H1 (cell line): ENCODE results near the gene PLEKHA5. TPM values are rescaled to one million over a fixed set of nuclear protein-coding genes. Genes with fewer than 3 reads are reported as not detected.

Experiments
- CTCF ChIA-PET: fragments of 300-600 bp; sonication (Branson Sonifier 250); formaldehyde crosslinking; loops from one replicate; lab custom pipeline; 2021; ENCODE audit not compliant: partially characterized antibody; lab: Charles Lee
- POLR2A ChIA-PET: fragments of 300-600 bp; sonication (Branson Sonifier 250); formaldehyde crosslinking; loops from one replicate; lab custom pipeline; 2021; ENCODE audit warnings: inconsistent platforms; ENCODE audit not compliant: partially characterized antibody; lab: Charles Lee
- DNase-seq, 2 experiments: peaks; one replicate each; pipeline versions ENCODE4 v3.0.0 to v3.0.0-alpha.2; 2010 to 2022; ENCODE audit warnings: low spot score in 2 of 2, low read depth in 1 of 2, mixed read lengths in 1 of 2
- FAIRE-seq: peaks from 2 replicates; lab custom pipeline; 2011; peaks lifted over from hg19 to GRCh38; lab: Jason Lieb, UNC
- H2AFZ ChIP-seq: 2 replicates; pipeline ENCODE4 v1.8.1; 2012; ENCODE audit warnings: low read length, inconsistent platforms
- H2AK5ac ChIP-seq: 2 replicates; pipeline ENCODE4 v1.6.1; 2013; ENCODE audit warnings: low read depth, low read length
- H2BK120ac ChIP-seq: replicated peaks from 2 replicates; pipeline ENCODE3; 2013; ENCODE audit warnings: low read depth, low read length, inconsistent platforms
- H2BK12ac ChIP-seq: 2 replicates; pipeline ENCODE4 v1.6.1; 2013; ENCODE audit warnings: low read depth, low read length
- H2BK15ac ChIP-seq: 2 replicates; pipeline ENCODE4 v1.6.1; 2013; ENCODE audit warnings: low read length
- H2BK20ac ChIP-seq: 2 replicates; pipeline ENCODE4 v1.6.1; 2013; ENCODE audit warnings: low read length
- H2BK5ac ChIP-seq: 2 replicates; pipeline ENCODE4 v1.6.1; 2013; ENCODE audit warnings: low read depth, low read length
- H3K14ac ChIP-seq: 2 replicates; pipeline ENCODE4 v1.6.1; 2013; ENCODE audit warnings: inconsistent platforms; ENCODE audit not compliant: insufficient read length
- H3K18ac ChIP-seq: 2 replicates; pipeline ENCODE4 v1.6.1; 2013; ENCODE audit warnings: low read length; ENCODE audit errors: extremely low read depth
- H3K23ac ChIP-seq: 2 replicates; pipeline ENCODE4 v1.6.1; 2013; ENCODE audit warnings: inconsistent platforms; ENCODE audit not compliant: insufficient read length
- H3K23me2 ChIP-seq: 2 replicates; pipeline ENCODE4 v1.6.1; 2013; ENCODE audit warnings: low read depth, low read length
- H3K27ac ChIP-seq: 2 replicates; pipeline ENCODE4 v1.6.1; 2011; ENCODE audit warnings: low read depth, low read length, inconsistent platforms
- H3K27me3 ChIP-seq, 4 experiments: replicated peaks in 1 of 4; 1 replicate in 1 of 4; 2 replicates in 3 of 4; pipeline versions ENCODE4 v1.6.1 to v1.8.1; 2011 to 2013; ENCODE audit warnings: low read length in 3 of 4, mild to moderate bottlenecking in 3 of 4, inconsistent platforms in 2 of 4, mixed read lengths in 2 of 4, moderate library complexity in 1 of 4; ENCODE audit not compliant: control insufficient read depth in 3 of 4, insufficient read depth in 3 of 4; ENCODE audit errors: extremely low read depth in 1 of 4
- H3K36me3 ChIP-seq, 4 experiments: 2 replicates each; pipeline versions ENCODE4 v1.6.1 to v1.8.1; 2011 to 2013; ENCODE audit warnings: mild to moderate bottlenecking in 4 of 4, low read length in 3 of 4, moderate library complexity in 2 of 4, control low read depth in 1 of 4, inconsistent platforms in 1 of 4; ENCODE audit not compliant: insufficient read depth in 4 of 4, control insufficient read depth in 2 of 4
- H3K4ac ChIP-seq: replicated peaks from 2 replicates; pipeline ENCODE3; 2013; ENCODE audit warnings: low read length, low read depth, mixed read lengths, inconsistent platforms; ENCODE audit not compliant: insufficient read length
- H3K4me1 ChIP-seq, 4 experiments: replicated peaks in 1 of 4; 1 replicate in 1 of 4; 2 replicates in 3 of 4; pipeline versions ENCODE4 v1.6.1 to v1.8.1; 2011 to 2013; ENCODE audit warnings: low read length in 3 of 4, inconsistent platforms in 2 of 4, mixed read lengths in 1 of 4; ENCODE audit not compliant: insufficient read depth in 4 of 4, control insufficient read depth in 3 of 4
- H3K4me2 ChIP-seq, 2 experiments: 2 replicates each; pipeline versions ENCODE4 v1.6.1 to v1.8.1; 2011 to 2013; ENCODE audit warnings: low read depth in 2 of 2, low read length in 2 of 2, control low read depth in 1 of 2, inconsistent platforms in 1 of 2, mild to moderate bottlenecking in 1 of 2; ENCODE audit not compliant: insufficient read depth in 1 of 2
- H3K4me3 ChIP-seq, 4 experiments: fragments of 200-600, 300-600 bp in 1 of 4; sonication (generic), shearing (Covaris generic), sonication (Bioruptor Twin) in 1 of 4; 2 replicates each; pipeline versions ENCODE4 v1.5.1 to v1.8.1; 2011 to 2016; ENCODE audit warnings: low read length in 4 of 4, low read depth in 3 of 4, control low read depth in 2 of 4, inconsistent platforms in 2 of 4, mild to moderate bottlenecking in 2 of 4, mixed read lengths in 1 of 4, moderate library complexity in 1 of 4; ENCODE audit not compliant: insufficient read depth in 2 of 4; ENCODE audit errors: extremely low read depth in 1 of 4
- H3K56ac ChIP-seq: replicated peaks from 2 replicates; pipeline ENCODE3; 2013; ENCODE audit warnings: low read depth, mild to moderate bottlenecking, mixed read lengths, low read length, inconsistent platforms; ENCODE audit not compliant: insufficient read length
- H3K79me1 ChIP-seq: 2 replicates; pipeline ENCODE4 v1.6.1; 2013; ENCODE audit warnings: low read depth, low read length, control low read depth
- H3K79me2 ChIP-seq, 2 experiments: 2 replicates each; pipeline versions ENCODE4 v1.6.1 to v1.8.1; 2012 to 2013; ENCODE audit warnings: low read length in 2 of 2, mild to moderate bottlenecking in 2 of 2, inconsistent platforms in 1 of 2; ENCODE audit not compliant: insufficient read depth in 2 of 2, control insufficient read depth in 1 of 2
- H3K9ac ChIP-seq, 4 experiments: replicated peaks in 1 of 4; 1 replicate in 1 of 4; 2 replicates in 3 of 4; pipeline versions ENCODE4 v1.6.1 to v1.8.1; 2011 to 2013; ENCODE audit warnings: low read depth in 3 of 4, low read length in 3 of 4, control low read depth in 2 of 4, mild to moderate bottlenecking in 2 of 4, moderate library complexity in 2 of 4, inconsistent platforms in 1 of 4; ENCODE audit errors: extremely low read depth in 1 of 4
- H3K9me3 ChIP-seq, 2 experiments: 2 replicates each; pipeline versions ENCODE4 v1.6.1 to v1.8.1; 2012 to 2013; ENCODE audit warnings: mild to moderate bottlenecking in 2 of 2, moderate library complexity in 2 of 2, control low read depth in 1 of 2, inconsistent platforms in 1 of 2, low read depth in 1 of 2, low read length in 1 of 2, mixed read lengths in 1 of 2; ENCODE audit not compliant: insufficient read depth in 2 of 2
- H4K20me1 ChIP-seq, 2 experiments: replicated peaks in 1 of 2; 2 replicates each; pipeline versions ENCODE3 to v1.8.1; 2011 to 2013; ENCODE audit warnings: inconsistent platforms in 2 of 2, low read length in 2 of 2, mild to moderate bottlenecking in 1 of 2; ENCODE audit not compliant: insufficient read depth in 2 of 2, control insufficient read depth in 1 of 2
- H4K5ac ChIP-seq: 2 replicates; pipeline ENCODE4 v1.6.1; 2013; ENCODE audit warnings: low read length, low read depth, mixed read lengths, inconsistent platforms; ENCODE audit not compliant: insufficient read length
- H4K8ac ChIP-seq: 2 replicates; pipeline ENCODE4 v1.8.0; 2013; ENCODE audit warnings: mild to moderate bottlenecking, moderate library complexity, low read length, inconsistent platforms; ENCODE audit not compliant: insufficient read depth; ENCODE audit errors: extremely low read depth
- H4K91ac ChIP-seq: replicated peaks from 2 replicates; pipeline ENCODE3; 2013; ENCODE audit warnings: low read length, mixed read lengths, inconsistent platforms; ENCODE audit not compliant: insufficient read length
- CHD1 ChIP-seq: IDR thresholded peaks from 2 replicates; pipeline ENCODE4 v1.6.1; 2012; ENCODE audit warnings: low read depth, low read length, improper control_type of control experiment
- GTF2F1 ChIP-seq: IDR thresholded peaks from 2 replicates; pipeline ENCODE4 v1.6.1; 2012; ENCODE audit warnings: low read depth, low read length, improper control_type of control experiment, borderline replicate concordance
- HDAC2 ChIP-seq, 2 experiments: fragments of 300-600 bp in 1 of 2; sonication (generic) in 1 of 2; IDR thresholded peaks; 2 replicates each; pipeline ENCODE4 v1.6.1; 2011 to 2012; ENCODE audit warnings: low read depth in 2 of 2, low read length in 2 of 2, mild to moderate bottlenecking in 2 of 2, moderate library complexity in 2 of 2, borderline replicate concordance in 1 of 2, inconsistent platforms in 1 of 2
- JUN ChIP-seq: IDR thresholded peaks from 2 replicates; pipeline ENCODE4 v1.6.1; 2011; ENCODE audit warnings: low read depth, mild to moderate bottlenecking, improper control_type of control experiment, low read length
- KDM5A ChIP-seq: fragments of 200-600 bp; IDR thresholded peaks from 2 replicates; pipeline ENCODE4 v1.7.1; 2012; ENCODE audit warnings: mild to moderate bottlenecking, low read length, inconsistent platforms, mixed read lengths
- MAFK ChIP-seq: IDR thresholded peaks from 2 replicates; pipeline ENCODE4 v1.6.1; 2012; ENCODE audit warnings: low read depth, mild to moderate bottlenecking, improper control_type of control experiment, low read length
- POLR2AphosphoS5 ChIP-seq: IDR thresholded peaks from 2 replicates; pipeline ENCODE4 v1.6.1; 2011; ENCODE audit warnings: low read depth, low read length
- RBBP5 ChIP-seq: IDR thresholded peaks from 2 replicates; pipeline ENCODE4 v1.7.1; 2012; ENCODE audit warnings: low read depth, mild to moderate bottlenecking, inconsistent platforms, low read length, moderate library complexity, borderline replicate concordance
- RFX5 ChIP-seq: IDR thresholded peaks from 2 replicates; pipeline ENCODE4 v1.6.1; 2011; ENCODE audit warnings: low read depth, low read length, improper control_type of control experiment, borderline replicate concordance
- SIX5 ChIP-seq: IDR thresholded peaks from 2 replicates; pipeline ENCODE4 v1.6.1; 2011; ENCODE audit warnings: mild to moderate bottlenecking, low read depth, low read length
- SP1 ChIP-seq: IDR thresholded peaks from 2 replicates; pipeline ENCODE4 v1.6.1; 2011; ENCODE audit warnings: low read depth, low read length
- SP2 ChIP-seq: IDR thresholded peaks from 2 replicates; pipeline ENCODE4 v1.6.1; 2012; ENCODE audit warnings: mild to moderate bottlenecking, low read length, inconsistent platforms
- TBP ChIP-seq: IDR thresholded peaks from 2 replicates; pipeline ENCODE4 v1.6.1; 2011; ENCODE audit warnings: low read depth, low read length, improper control_type of control experiment
- TEAD4 ChIP-seq: IDR thresholded peaks from 2 replicates; pipeline ENCODE4 v1.6.1; 2012; ENCODE audit warnings: low read depth, low read length, inconsistent platforms, mixed read lengths
- polyA plus RNA-seq, 7 experiments: library from polyadenylated mRNA; depleted of rRNA in 3 of 7; stranded (reverse) in 5 of 7; unstranded in 2 of 7; fragments of >200 nt in 5 of 7; fragments of 200-250 nt in 2 of 7; gene quantifications; 1 replicate in 5 of 7; 2 replicates in 1 of 7; 4 replicates in 1 of 7; pipeline versions ENCODE4 v1.2.1 to v1.2.3, GENCODE V29; 2011 to 2013; ENCODE audit warnings: missing spikeins in 2 of 7, mixed read lengths in 2 of 7
- total RNA-seq: library from RNA; stranded (reverse); fragmentation: NEBNext Ultra II Directional; extraction: Animal tissue kit (Norgen Biotek cat#: 25700); gene quantifications from 2 replicates; pipeline ENCODE4 v1.2.1, GENCODE V29; 2021

PLEKHA5 gene
- total and polyA plus RNA-seq, 2 of the 8 experiments (the other 6 are each of a cell fraction or from before 2014, with no cell fraction given), result 17.2 to 66.1 TPM

DNA sequence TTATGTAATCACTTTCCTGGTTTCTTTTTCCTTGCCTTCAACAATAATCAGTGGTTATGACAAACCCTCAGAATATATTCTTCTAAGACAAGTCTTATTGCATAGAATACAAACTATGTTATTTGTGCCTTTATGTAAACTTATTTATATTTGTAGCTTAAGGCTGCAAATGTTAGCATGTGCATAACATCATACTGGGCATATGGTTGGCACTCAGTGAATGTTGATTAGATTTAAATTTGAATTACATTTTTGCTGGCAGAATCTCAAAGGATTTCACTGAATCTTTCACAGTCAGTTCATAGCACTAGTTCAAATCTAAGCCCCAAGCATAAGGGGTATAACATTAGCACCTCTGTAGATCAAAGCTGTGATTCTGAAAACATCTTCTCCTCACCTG lies 196.6 kb downstream of the PLEKHA5 start:
- Histone ChIP-seq H3K36me3 (peaks cover 0 to 35% (median 19%) of the 10 kb centered on the region in 4 experiments; a peak in 6 of 8 replicates), H4K20me1 (no peaks in the 10 kb centered on the region), H4K5ac (no peak overlapping the region), H3K9me3 (no peaks in the 10 kb centered on the region), H3K23ac (no peak overlapping the region), H2BK15ac (no peak overlapping the region), H3K4me2 (no peak overlapping the region), H3K27ac (no peak overlapping the region), H3K4me1 (no peaks in the 10 kb centered on the region), H4K8ac (no peak overlapping the region), H2BK20ac (no peak overlapping the region), H2BK120ac (no peak overlapping the region), H3K14ac (no peak overlapping the region), H2BK12ac (no peak overlapping the region), H2AFZ (no peak overlapping the region), H4K91ac (no peak overlapping the region), H3K27me3 (no peaks in the 10 kb centered on the region), H3K23me2 (no peaks in the 10 kb centered on the region), H3K56ac (no peak overlapping the region), H3K9ac (no peak overlapping the region), H3K4ac (no peak overlapping the region), H3K18ac (no peak overlapping the region), H2BK5ac (no peak overlapping the region), H2AK5ac (no peak overlapping the region), H3K79me2 (no peaks in the 10 kb centered on the region), H3K79me1 (no peaks in the 10 kb centered on the region), H3K4me3 (no peak overlapping the region)
- FAIRE-seq, result no peak
- DNase-seq, result no peak
- ChIA-PET CTCF (no interaction called here), POLR2A (no interaction called here)
- TF ChIP-seq RBBP5 (no peak), SP2 (no peak), JUN (no peak), SP1 (no peak), CHD1 (no peak), KDM5A (no peak), HDAC2 (IDR thresholded peaks at IDR 0.05; ENCODE audit: borderline replicate concordance in 1 of 2, low read depth in 2 of 2, low read length in 2 of 2) (no peak), RFX5 (no peak), TEAD4 (no peak), MAFK (no peak), GTF2F1 (no peak), SIX5 (no peak), TBP (no peak), POLR2AphosphoS5 (no peak)
